Prostate gland (tissue), 2 donors: Measurements from ENCODE around the gene TCIRG1. TPM values are rescaled to one million over a fixed set of nuclear protein-coding genes. Genes with fewer than 3 reads are reported as not detected.

Experiments used
- DNase-seq: peaks from one replicate; pipeline ENCODE4 v3.0.0-alpha.2; 2019; ENCODE audit warnings: low spot score
- H3K27ac ChIP-seq, 2 donors: fragments of 200-600 bp; sonication (generic); 2 replicates each; pipeline ENCODE4 v1.5.1; 2017 to 2019
- H3K27me3 ChIP-seq: fragments of 200-600 bp; sonication (generic); replicated peaks from 2 replicates; pipeline ENCODE4 v1.5.1; 2019; ENCODE audit not compliant: insufficient read depth
- H3K36me3 ChIP-seq, 2 donors: fragments of 200-600 bp; sonication (generic); 1 replicate in 1 of 2; 2 replicates in 1 of 2; pipeline versions ENCODE4 v1.5.1 to v1.8.1; 2017 to 2019
- H3K4me1 ChIP-seq: fragments of 200-600 bp; sonication (generic); replicated peaks from 2 replicates; pipeline ENCODE4 v1.5.1; 2019
- H3K4me3 ChIP-seq, 2 donors: fragments of 200-600 bp; sonication (generic); 2 replicates each; pipeline ENCODE4 v1.5.1; 2017 to 2019
- H3K9me3 ChIP-seq: fragments of 200-600 bp; sonication (generic); 2 replicates; pipeline ENCODE4 v1.5.1; 2017
- CTCF ChIP-seq, 4 experiments: fragments of 200-600 bp in 2 of 4; fragments of 450-650 bp in 2 of 4; sonication (generic) in 2 of 4; IDR thresholded peaks; 1 replicate in 3 of 4; 2 replicates in 1 of 4; pipeline ENCODE4 v1.5.1; 2016 to 2019; ENCODE audit warnings: antibody characterized with exemption in 4 of 4, mild to moderate bottlenecking in 2 of 4, moderate library complexity in 2 of 4
- POLR2A ChIP-seq: fragments of 450-650 bp; IDR thresholded peaks from one replicate; pipeline ENCODE4 v1.6.1; 2016; ENCODE audit warnings: antibody characterized with exemption, mild to moderate bottlenecking
- POLR2AphosphoS5 ChIP-seq: sonication (generic); formaldehyde crosslinking; IDR thresholded peaks from one replicate; pipeline ENCODE4 v1.6.1; 2017; ENCODE audit warnings: antibody characterized with exemption
- WGBS: methylation state at CpG from one replicate; pipeline ENCODE4 v1.1.5; 2018; 5-methylcytosine and 5-hydroxymethylcytosine counted together
- intact Hi-C: fragments of 100-400 bp; cut with DNase I; formaldehyde crosslinking; loops from one replicate; pipeline ENCODE4 v1.14.2; 2022
- total RNA-seq, 2 donors: library from RNA; depleted of rRNA; stranded (reverse); fragments of >200 nt; gene quantifications; one replicate each; pipeline ENCODE4 v1.1.0, GENCODE V29; 2016

The TCIRG1 gene
- total RNA-seq, 2 donors from 2014 or later: 114 to 118 TPM

- no peaks in the 10 kb centered on the region for H3K9me3 ChIP-seq
- no peak overlapping the region for H3K27ac ChIP-seq
- no peaks in the 10 kb centered on the region for H3K36me3 ChIP-seq
- intact Hi-C loops: no loop called here
- H3K4me1 ChIP-seq: no peaks in the 10 kb centered on the region
- TF ChIP-seq POLR2A (no peak), POLR2AphosphoS5 (no peak), CTCF (IDR thresholded peaks at IDR 0.05) (no peak)
- no peaks in the 10 kb centered on the region for H3K27me3 ChIP-seq
- 97% methylated on average over 13 of the region's 13 CpGs for WGBS
- no peak overlapping the region for H3K4me3 ChIP-seq
- no peak for DNase-seq
Observed at GRCh38 chr11:67999201-67999629, 39.6 kb upstream of the TCIRG1 start.

- TF ChIP-seq POLR2AphosphoS5 (no peak), POLR2A (no peak), CTCF (IDR thresholded peaks at IDR 0.05) (no peak)
- no peak overlapping the region for H3K4me3 ChIP-seq
- intact Hi-C loops: no loop called here
- H3K27me3 ChIP-seq: no peaks in the 10 kb centered on the region
- no peaks in the 10 kb centered on the region for H3K36me3 ChIP-seq
- DNase-seq: no peak
- no peaks in the 10 kb centered on the region for H3K4me1 ChIP-seq
- no peaks in the 10 kb centered on the region for H3K9me3 ChIP-seq
- 93% methylated on average over 5 of the region's 5 CpGs for WGBS
- no peak overlapping the region for H3K27ac ChIP-seq
Observed at GRCh38 chr11:67999704-68000103, 39.1 kb upstream of the TCIRG1 start.

- H3K27ac ChIP-seq: no peak overlapping the region
- no peaks in the 10 kb centered on the region for H3K36me3 ChIP-seq
- TF ChIP-seq POLR2A: no peak
- no peak for TF ChIP-seq CTCF (IDR thresholded peaks at IDR 0.05)
- no peak for TF ChIP-seq POLR2AphosphoS5
- H3K27me3 ChIP-seq: no peaks in the 10 kb centered on the region
- no peaks in the 10 kb centered on the region for H3K4me1 ChIP-seq
- 65% methylated on average over 9 of the region's 9 CpGs for WGBS
- H3K9me3 ChIP-seq: no peaks in the 10 kb centered on the region
- H3K4me3 ChIP-seq: no peak overlapping the region
- intact Hi-C loops: no loop called here
- DNase-seq: no peak
Observed at GRCh38 chr11:68002575-68002937, 36.3 kb upstream of the TCIRG1 start.

GRCh38 chr11:68002938-68003845 is 35.6 kb upstream of the TCIRG1 start:
- Histone ChIP-seq H3K9me3 (no peaks in the 10 kb centered on the region), H3K27ac (peak overlapping the region; percentile 63 to 66), H3K4me1 (no peaks in the 10 kb centered on the region), H3K36me3 (no peaks in the 10 kb centered on the region), H3K27me3 (no peaks in the 10 kb centered on the region), H3K4me3 (peak overlapping the region; percentile 64 to 83)
- intact Hi-C loops: no loop called here
- no peak for DNase-seq
- TF ChIP-seq POLR2A (no peak), POLR2AphosphoS5 (no peak), CTCF (IDR thresholded peaks at IDR 0.05) (no peak)
- WGBS: 19% methylated on average over 54 of the region's 86 CpGs
